K562 (cell line): ENCODE results near the gene FHIT. TPM values are rescaled to one million over a fixed set of nuclear protein-coding genes. Genes with fewer than 3 reads are reported as not detected.

Experiments
- ATAC-seq: fragments of 200-7000 bp; cut with Tn5 transposase; 3 replicates; pipeline ENCODE4 v1.9.1; 2020; ENCODE audit warnings: moderate library complexity
- BruUV-seq: library from RNA; stranded (reverse); fragments of 400-500 nt; replicated peaks from 2 replicates; lab custom pipeline; 2021; lab: Mats Ljungman, UMichigan
- CTCF ChIA-PET: fragments of 300-600 bp; formaldehyde crosslinking; extraction: SDS; loops from one replicate; lab custom pipeline; 2021; ENCODE audit warnings: low intra/inter-chr PET ratio; lab: Yijun Ruan, JAX
- POLR2A ChIA-PET: fragments of 300-600, 350-650 bp; sonication (Branson Sonifier 250); formaldehyde crosslinking; extraction: SDS; loops from one replicate; lab custom pipeline; 2021; ENCODE audit warnings: antibody characterized with exemption, inconsistent platforms; lab: Yijun Ruan, JAX
- DNase-seq, 4 experiments: peaks; one replicate each; pipeline versions ENCODE4 v3.0.0 to v3.0.0-alpha.2; 2011 to 2018; ENCODE audit warnings: low spot score in 3 of 4, mixed read lengths in 3 of 4; ENCODE audit errors: extremely low read depth in 1 of 4
- FAIRE-seq: peaks from 2 replicates; lab custom pipeline; 2011; peaks lifted over from hg19 to GRCh38; lab: Jason Lieb, UNC
- H2AFZ ChIP-seq: 2 replicates; pipeline ENCODE4 v1.6.0; 2011; ENCODE audit warnings: low read depth, low read length, control low read depth, inconsistent platforms
- H3K27ac ChIP-seq: fragments of 200-600 bp; 3 replicates; pipeline ENCODE4 v1.8.0; 2011; ENCODE audit warnings: low read depth, mild to moderate bottlenecking, control low read depth, inconsistent platforms, low read length, moderate library complexity, mixed read lengths; ENCODE audit errors: extremely low read depth
- H3K27me3 ChIP-seq, 2 experiments: fragments of 300-600 bp in 1 of 2; 2 replicates in 1 of 2; 3 replicates in 1 of 2; pipeline versions ENCODE4 v1.6.0 to v1.8.0; 2011; ENCODE audit warnings: inconsistent platforms in 2 of 2, low read length in 2 of 2, mild to moderate bottlenecking in 1 of 2, mixed read lengths in 1 of 2, moderate library complexity in 1 of 2; ENCODE audit not compliant: control insufficient read depth in 2 of 2, insufficient read depth in 2 of 2
- H3K36me3 ChIP-seq: fragments of 300-600 bp; 3 replicates; pipeline ENCODE4 v1.8.0; 2011; ENCODE audit warnings: mild to moderate bottlenecking, low read length, inconsistent platforms; ENCODE audit not compliant: control insufficient read depth, insufficient read depth
- H3K4me1 ChIP-seq, 2 experiments: fragments of 200-600 bp in 1 of 2; replicated peaks in 1 of 2; 2 replicates in 1 of 2; 3 replicates in 1 of 2; pipeline versions ENCODE4 v1.5.1 to v1.8.0; 2011; ENCODE audit warnings: inconsistent platforms in 2 of 2, low read length in 2 of 2, mild to moderate bottlenecking in 1 of 2, mixed read lengths in 1 of 2, moderate library complexity in 1 of 2; ENCODE audit not compliant: control insufficient read depth in 2 of 2, insufficient read depth in 2 of 2
- H3K4me2 ChIP-seq: 2 replicates; pipeline ENCODE4 v1.6.1; 2011; ENCODE audit warnings: low read length, control low read depth, inconsistent platforms, mixed read lengths; ENCODE audit not compliant: insufficient read depth
- H3K4me3 ChIP-seq: fragments of 200-600 bp; sonication (generic), shearing (Covaris generic); 2 replicates; pipeline ENCODE4 v1.5.1; 2016; ENCODE audit warnings: control low read depth, inconsistent platforms
- H3K79me2 ChIP-seq: fragments of 200-600 bp; 3 replicates; pipeline ENCODE4 v1.8.0; 2011; ENCODE audit warnings: low read length, inconsistent platforms; ENCODE audit not compliant: control insufficient read depth, insufficient read depth
- H3K9ac ChIP-seq, 2 experiments: 2 replicates each; pipeline versions ENCODE4 v1.6.0 to v1.6.1; 2011; ENCODE audit warnings: low read depth in 2 of 2, low read length in 2 of 2, control low read depth in 1 of 2, inconsistent platforms in 1 of 2, mild to moderate bottlenecking in 1 of 2, mixed read lengths in 1 of 2; ENCODE audit not compliant: insufficient read depth in 1 of 2
- H3K9me1 ChIP-seq: one replicate; pipeline ENCODE4 v1.6.0; 2011; ENCODE audit warnings: inconsistent platforms, mild to moderate bottlenecking, low read length, moderate library complexity; ENCODE audit not compliant: control insufficient read depth, insufficient read depth
- H3K9me3 ChIP-seq: replicated peaks from 2 replicates; pipeline ENCODE4 v1.5.1; 2011; ENCODE audit warnings: low read depth, low read length, inconsistent platforms; ENCODE audit not compliant: control insufficient read depth, insufficient read depth
- H4K20me1 ChIP-seq: replicated peaks from 2 replicates; pipeline ENCODE4 v1.6.1; 2011; ENCODE audit warnings: low read length, inconsistent platforms, mixed read lengths; ENCODE audit not compliant: control insufficient read depth, insufficient read depth
- CBX2 ChIP-seq: fragments of 200-600 bp; sonication (generic); IDR thresholded peaks from one replicate; pipeline ENCODE4 v1.6.1; 2012; ENCODE audit warnings: mild to moderate bottlenecking, low read length, inconsistent platforms; ENCODE audit not compliant: insufficient read depth, poor library complexity, severe bottlenecking
- CHD4 ChIP-seq: fragments of 200-600 bp; sonication (generic); IDR thresholded peaks from 3 replicates; pipeline ENCODE4 v1.6.1; 2012; ENCODE audit warnings: low read depth, mild to moderate bottlenecking, mixed read lengths, low read length, inconsistent platforms; ENCODE audit not compliant: insufficient read depth, insufficient replicate concordance, poor library complexity, severe bottlenecking
- CHD7 ChIP-seq: fragments of 200-600 bp; sonication (generic); IDR thresholded peaks from one replicate; pipeline ENCODE4 v1.6.1; 2012; ENCODE audit warnings: mild to moderate bottlenecking, low read depth, low read length, inconsistent platforms
- ESRRA ChIP-seq: fragments of 450-650 bp; IDR thresholded peaks from 2 replicates; pipeline ENCODE4 v1.6.1; 2014; ENCODE audit warnings: low read depth, mild to moderate bottlenecking, moderate library complexity, borderline replicate concordance
- MAFK ChIP-seq: IDR thresholded peaks from 2 replicates; pipeline ENCODE4 v1.6.1; 2011; ENCODE audit warnings: low read length, improper control_type of control experiment
- MYNN ChIP-seq, 2 experiments: sonication (generic); formaldehyde crosslinking in 1 of 2; IDR thresholded peaks; 2 replicates each; pipeline versions ENCODE4 v1.5.0 to v1.6.1; 2016 to 2020; ENCODE audit warnings: antibody characterized with exemption in 1 of 2, missing genetic modification reagents in 1 of 2
- PPARD ChIP-seq: fragments of 250-450 bp; sonication (Bioruptor Pico); IDR thresholded peaks from 2 replicates; pipeline ENCODE4 v1.8.0; 2022; ENCODE audit warnings: inconsistent platforms, mild to moderate bottlenecking, moderate library complexity
- SNRNP70 ChIP-seq: fragments of 200-400 bp; formaldehyde crosslinking; optimal IDR thresholded peaks from 2 replicates; pipeline ENCODE3; 2017; ENCODE audit warnings: low read depth, low read length
- VEZF1 ChIP-seq: fragments of 200-800 bp; sonication (Bioruptor generic); IDR thresholded peaks from 2 replicates; pipeline ENCODE4 v1.6.1; 2017; ENCODE audit warnings: missing genetic modification characterization, missing compliant biosample characterization
- ZNF77 ChIP-seq: fragments of 250-450 bp; sonication (Bioruptor Pico); IDR thresholded peaks from 2 replicates; pipeline ENCODE4 v1.5.0; 2020
- WGBS: fragments of 100-300 bp; shearing (Covaris generic); methylation state at CpG from one replicate; pipeline ENCODE4 v1.1.6; 2016; ENCODE audit warnings: low coverage, mixed read lengths; ENCODE audit not compliant: insufficient coverage; ENCODE audit errors: missing lambda C conversion rate; 5-methylcytosine and 5-hydroxymethylcytosine counted together
- in situ Hi-C: fragments of 300-500 bp; cut with MboI; formaldehyde crosslinking; loops from 4 replicates; pipeline ENCODE4 v1.15.0; 2018; ENCODE audit warnings: inconsistent platforms, mixed read lengths
- intact Hi-C: fragments of 100-400 bp; cut with micrococcal nuclease; formaldehyde crosslinking; loops from 2 replicates; pipeline ENCODE4 v1.14.2; 2022
- polyA plus RNA-seq, 8 experiments: library from polyadenylated mRNA; depleted of rRNA in 4 of 8; stranded (reverse) in 5 of 8; unstranded in 3 of 8; fragments of >200 nt; fragmentation: Nextera tagmentation in 2 of 8; fragmentation: Illumina TruSeq in 1 of 8; extraction: Ambion mirVana in 2 of 8; extraction: Trizol in 1 of 8; gene quantifications; 2 replicates each; pipeline versions ENCODE4 v1.2.1 to v1.2.3, GENCODE V29; 2011 to 2014; ENCODE audit warnings: inconsistent platforms in 1 of 8, missing spikeins in 1 of 8
- total RNA-seq, 7 experiments: library from RNA; depleted of rRNA in 6 of 7; stranded (reverse); fragments of >200 nt in 6 of 7; fragmentation: Illumina TruSeq in 2 of 7; extraction: Trizol in 2 of 7; gene quantifications; 2 replicates each; pipeline versions ENCODE4 v1.2.1 to v1.2.3, GENCODE V29; 2011 to 2021; ENCODE audit warnings: low replicate concordance in 1 of 7

The FHIT gene
- total and polyA plus RNA-seq, 9 of the 15 experiments (the other 6 are each of a cell fraction or from before 2014, with no cell fraction given): 1.7 to 9.1 (median 4.3) TPM

- Histone ChIP-seq H3K4me2 (no peak overlapping the region), H2AFZ (no peak overlapping the region), H3K9me1 (no peaks in the 10 kb centered on the region), H3K27ac (no peak overlapping the region), H3K36me3 (no peaks in the 10 kb centered on the region), H3K9ac (no peak overlapping the region), H4K20me1 (no peaks in the 10 kb centered on the region), H3K9me3 (no peaks in the 10 kb centered on the region), H3K27me3 (no peaks in the 10 kb centered on the region), H3K4me3 (no peak overlapping the region), H3K4me1 (no peaks in the 10 kb centered on the region), H3K79me2 (no peaks in the 10 kb centered on the region)
- DNase-seq (no peak), ATAC-seq (no peak), FAIRE-seq (no peak)
- in situ Hi-C loops (no loop called here), intact Hi-C loops (no loop called here)
- WGBS: 20% methylated on average over 1 of the region's 2 CpGs
- BruUV-seq: no TSS peak
- POLR2A ChIA-PET: no interaction called here
- CTCF ChIA-PET: no interaction called here
- TF ChIP-seq MYNN (IDR thresholded peaks at IDR 0.05) (no peak), MYNN (CRISPR knock-in tag; IDR thresholded peaks at IDR 0.05) (no peak), MAFK (no peak), ZNF77 (CRISPR knock-in tag) (no peak), CHD7 (no peak), PPARD (CRISPR knock-in tag) (no peak), CHD4 (no peak), CBX2 (no peak), ESRRA (no peak), VEZF1 (CRISPR knock-in tag) (no peak), SNRNP70 (no peak)
These were observed 660.0 kb downstream of the FHIT start for GRCh38 chr3:60591267-60591666.
